Thyroid gland (tissue), 4 donors: ENCODE results near the gene KIAA0408. TPM values are rescaled to one million over a fixed set of nuclear protein-coding genes. Genes with fewer than 3 reads are reported as not detected.
A peak's percentile ranks its signal among the peaks of the same experiment; 100 is the strongest.
"Not testable (repeated sequence)": the region's sequence is repeated elsewhere in the genome, so short reads cannot be mapped to it uniquely, and the experiment has no call there.

Experiments
- DNase-seq, 2 donors: peaks; one replicate each; pipeline ENCODE4 v3.0.0-alpha.2; 2019
- H3K27ac ChIP-seq, 3 donors: fragments of 200-600 bp; sonication (generic); 1 replicate in 2 of 3; 2 replicates in 1 of 3; pipeline ENCODE4 v1.5.1; 2016 to 2019; ENCODE audit warnings: mild to moderate bottlenecking in 1 of 3, moderate library complexity in 1 of 3
- H3K27me3 ChIP-seq: fragments of 200-600 bp; sonication (generic); one replicate; pipeline ENCODE4 v1.5.1; 2019
- H3K36me3 ChIP-seq, 2 donors: fragments of 200-600 bp; sonication (generic); one replicate each; pipeline ENCODE4 v1.5.1; 2016 to 2019
- H3K4me1 ChIP-seq, 2 donors: fragments of 200-600 bp; sonication (generic); one replicate each; pipeline ENCODE4 v1.5.1; 2017 to 2019
- H3K4me3 ChIP-seq, 3 donors: fragments of 200-600 bp; sonication (generic); replicated peaks in 1 of 3; 1 replicate in 2 of 3; 2 replicates in 1 of 3; pipeline ENCODE4 v1.5.1; 2016; ENCODE audit warnings: mild to moderate bottlenecking in 1 of 3
- H3K9me3 ChIP-seq: fragments of 200-600 bp; sonication (generic); one replicate; pipeline ENCODE4 v1.5.1; 2017
- CTCF ChIP-seq, 6 experiments: fragments of 200-600 bp in 3 of 6; fragments of 450-650 bp in 3 of 6; sonication (generic) in 3 of 6; IDR thresholded peaks; one replicate each; pipeline ENCODE4 v1.5.1; 2016 to 2019; ENCODE audit warnings: antibody characterized with exemption in 6 of 6, mild to moderate bottlenecking in 2 of 6, inconsistent platforms in 1 of 6, moderate library complexity in 1 of 6
- POLR2A ChIP-seq, 2 donors: fragments of 450-650 bp; IDR thresholded peaks; one replicate each; pipeline ENCODE4 v1.6.1; 2017; ENCODE audit warnings: antibody characterized with exemption in 2 of 2, mild to moderate bottlenecking in 2 of 2, moderate library complexity in 1 of 2
- WGBS, 2 donors: methylation state at CpG; one replicate each; pipeline ENCODE4 v1.1.5; 2017; 5-methylcytosine and 5-hydroxymethylcytosine counted together
- intact Hi-C: fragments of 100-400 bp; cut with DNase I; formaldehyde crosslinking; loops from one replicate; pipeline ENCODE4 v1.15.1; 2023
- small RNA-seq: library from RNA; depleted of rRNA; stranded (forward); fragments of <200 nt; gene quantifications from one replicate; pipeline ENCODE3, GENCODE V24; 2016
- total RNA-seq, 4 donors: library from RNA; depleted of rRNA; stranded (reverse); fragments of >200 nt; gene quantifications; one replicate each; pipeline ENCODE4 v1.2.3, GENCODE V29; 2016

KIAA0408 gene
- total RNA-seq, 4 donors from 2014 or later = 0.38 to 3.6 (median 1.7) TPM

GRCh38 chr6:127420556-127420955 lies 38.6 kb downstream of the KIAA0408 start:
- Histone ChIP-seq H3K36me3 (no peaks in the 10 kb centered on the region), H3K4me1 (no peaks in the 10 kb centered on the region), H3K27ac (no peak overlapping the region), H3K4me3 (no peak overlapping the region), H3K27me3 (no peaks in the 10 kb centered on the region), H3K9me3 (no peaks in the 10 kb centered on the region)
- 4 to 7% methylated on average over 2 of the region's 2 CpGs for WGBS, 2 donors
- peak; percentile 48 to 58 for DNase-seq
- intact Hi-C loops = loop anchor here (10.0 kb wide), 1 partner anchor 116 kb away; no protein-coding TSS in a partner anchor
- TF ChIP-seq CTCF (IDR thresholded peaks at IDR 0.05) (peak in 5 of 6 experiments; percentile 28 to 63 (median 44)), POLR2A (IDR thresholded peaks at IDR 0.05) (no peak)

- intact Hi-C loops = no loop called here
These were observed 44.1 kb downstream of the KIAA0408 start for GRCh38 chr6:127415096-127415495.

GRCh38 chr6:127413123-127413522 lies 46.1 kb downstream of the KIAA0408 start:
- H3K27me3 ChIP-seq, H3K4me1 ChIP-seq, intact Hi-C loops, H3K4me3 ChIP-seq, H3K9me3 ChIP-seq, H3K36me3 ChIP-seq, H3K27ac ChIP-seq, DNase-seq: not testable (repeated sequence)
- 75 to 83% methylated on average over 2 to 4 of the region's 4 CpGs for WGBS, 2 donors

More at GRCh38 chr6:127415096-127415495, 44.1 kb downstream of the KIAA0408 start:
- Histone ChIP-seq H3K27ac (no peak overlapping the region), H3K36me3 (no peaks in the 10 kb centered on the region), H3K4me1 (no peaks in the 10 kb centered on the region), H3K4me3 (no peak overlapping the region), H3K9me3 (no peaks in the 10 kb centered on the region), H3K27me3 (no peaks in the 10 kb centered on the region)
- TF ChIP-seq CTCF (IDR thresholded peaks at IDR 0.05) (no peak), POLR2A (IDR thresholded peaks at IDR 0.05) (no peak)
- WGBS, 2 donors = 85 to 93% methylated on average over 2 of the region's 2 CpGs
- DNase-seq = no peak

GRCh38 chr6:127412016-127412415 lies 47.2 kb downstream of the KIAA0408 start:
- H3K4me3 ChIP-seq, H3K4me1 ChIP-seq, H3K27ac ChIP-seq, intact Hi-C loops, H3K9me3 ChIP-seq, H3K27me3 ChIP-seq, DNase-seq, H3K36me3 ChIP-seq: not testable (repeated sequence)
- 96% methylated on average over 8 of the region's 8 CpGs for WGBS, 2 donors

Small RNA genes lying within 50 kb of the gene (small RNA-seq; reads per million reads assigned to genes)
- gene KIAA0408 = not detected

Other genes with a start within 250 kb of the KIAA0408 start
- 100 to 1,000 TPM in 2 of 4 donors, 10 to 100 TPM in 2; 68.5 to 138 (median 94.6) TPM for gene RNF146, start 192.5 kb downstream of the KIAA0408 start, total RNA-seq
- gene ECHDC1, start 115.8 kb downstream of the KIAA0408 start, total RNA-seq = 100 to 1,000 TPM in 1 of 4 donors, 10 to 100 TPM in 3; 55.4 to 149 (median 71.5) TPM
- not detected for gene C6orf58, start 117.8 kb upstream of the KIAA0408 start, total RNA-seq